HepG2 (cell line): ENCODE data around the gene HERC6.

Experiments
- ATRX ChIP-seq: sonication (generic); formaldehyde crosslinking; IDR thresholded peaks from 2 replicates; pipeline ENCODE4 v1.4.0; 2020; ENCODE audit warnings: missing genetic modification reagents, borderline replicate concordance
- CTCF ChIP-seq: sonication (generic); formaldehyde crosslinking; IDR thresholded peaks from 2 replicates; pipeline ENCODE4 v1.5.0; 2020; ENCODE audit warnings: mild to moderate bottlenecking, missing genetic modification reagents, moderate library complexity
- EP300 ChIP-seq, 3 experiments: sonication (generic) in 1 of 3; formaldehyde crosslinking in 1 of 3; IDR thresholded peaks; 2 replicates each; pipeline versions ENCODE4 v1.5.1 to v1.6.1; 2011 to 2020; ENCODE audit warnings: low read depth in 2 of 3, low read length in 2 of 3, borderline replicate concordance in 1 of 3, improper control_type of control experiment in 1 of 3, mild to moderate bottlenecking in 1 of 3, missing genetic modification reagents in 1 of 3, moderate library complexity in 1 of 3
- MLX ChIP-seq: IDR thresholded peaks from 2 replicates; pipeline ENCODE4 v1.6.1; 2016
- PHF20 ChIP-seq: sonication (generic); formaldehyde crosslinking; IDR thresholded peaks from 2 replicates; pipeline ENCODE4 v1.5.0; 2020; ENCODE audit warnings: mild to moderate bottlenecking, missing genetic modification reagents
- RFX5 ChIP-seq: IDR thresholded peaks from 2 replicates; pipeline ENCODE4 v1.6.1; 2011; ENCODE audit warnings: low read depth, low read length, improper control_type of control experiment
- ZNF280B ChIP-seq: sonication (generic); formaldehyde crosslinking; IDR thresholded peaks from 2 replicates; pipeline ENCODE4 v1.5.0; 2020; ENCODE audit warnings: missing genetic modification reagents, mild to moderate bottlenecking, borderline replicate concordance
- TF ChIP-seq, protein P1 (sequence below): sonication (generic); formaldehyde crosslinking; IDR thresholded peaks from 2 replicates; pipeline ENCODE4 v1.5.0; 2020; ENCODE audit warnings: missing genetic modification reagents

DNA sequence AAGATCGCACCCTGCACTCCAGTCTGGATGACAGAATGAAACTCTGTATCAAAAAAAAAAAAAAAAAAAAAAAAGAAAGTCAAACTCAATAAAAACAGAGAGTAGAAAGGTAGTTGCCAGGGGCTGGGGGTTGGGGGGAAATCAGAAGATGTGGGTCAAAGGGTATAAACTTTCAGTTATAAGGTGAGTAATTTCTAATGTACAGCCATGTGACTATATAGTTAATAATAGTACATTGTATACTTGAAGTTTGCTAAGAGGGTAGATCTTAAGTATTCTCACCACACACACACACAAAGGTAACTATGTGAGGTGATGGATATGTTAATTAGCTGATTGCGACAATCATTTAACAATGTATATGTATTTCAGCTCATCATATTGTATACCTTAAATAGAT lies 11.5 kb downstream of the HERC6 start:
- TF ChIP-seq PHF20 (no peak), CTCF (CRISPR knock-in tag) (no peak), ZNF280B (CRISPR knock-in tag) (no peak), MLX (CRISPR knock-in tag) (no peak), RFX5 (no peak), EP300 (IDR thresholded peaks at IDR 0.05; ENCODE audit: low read depth in 2 of 2, low read length in 2 of 2) (no peak), EP300 (CRISPR knock-in tag; IDR thresholded peaks at IDR 0.05; ENCODE audit: borderline replicate concordance) (no peak), ATRX (CRISPR knock-in tag) (no peak)
- TF ChIP-seq, protein P1, sequence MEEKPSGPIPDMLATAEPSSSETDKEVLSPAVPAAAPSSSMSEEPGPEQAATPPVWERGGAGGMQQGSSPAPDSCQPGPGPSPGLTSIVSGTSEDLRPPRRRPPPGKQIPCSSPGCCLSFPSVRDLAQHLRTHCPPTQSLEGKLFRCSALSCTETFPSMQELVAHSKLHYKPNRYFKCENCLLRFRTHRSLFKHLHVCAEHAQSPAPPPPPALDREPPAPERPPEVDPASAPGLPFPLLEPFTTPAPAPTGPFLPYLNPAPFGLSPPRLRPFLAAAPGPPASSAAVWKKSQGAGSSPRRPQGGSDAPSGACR (CRISPR knock-in tag) = no peak
